Panc1 (cell line): Measurements from ENCODE around the gene PEAR1. TPM values are rescaled to one million over a fixed set of nuclear protein-coding genes. Genes with fewer than 3 reads are reported as not detected.

ENCODE experiments used
- ATAC-seq: fragments of 200-7000 bp; cut with Tn5 transposase; 2 replicates; pipeline ENCODE4 v1.9.1; 2020; ENCODE audit warnings: mild to moderate bottlenecking, moderate library complexity
- BruUV-seq: library from RNA; stranded (reverse); fragments of 400-500 nt; replicated peaks from 2 replicates; lab custom pipeline; 2021; lab: Mats Ljungman, UMichigan
- CTCF ChIA-PET: fragments of 300-600 bp; sonication (Branson Sonifier 250); formaldehyde crosslinking; loops from one replicate; lab custom pipeline; 2022; ENCODE audit warnings: antibody characterized with exemption; lab: Charles Lee
- POLR2A ChIA-PET: fragments of 300-600 bp; sonication (Branson Sonifier 250); formaldehyde crosslinking; loops from one replicate; lab custom pipeline; 2022; ENCODE audit warnings: antibody characterized with exemption; lab: Charles Lee
- DNase-seq: peaks from one replicate; pipeline ENCODE4 v3.0.0-alpha.2; 2010; ENCODE audit warnings: low read depth, low spot score
- H3K27ac ChIP-seq: 2 replicates; pipeline ENCODE4 v1.5.1; 2011; ENCODE audit warnings: mild to moderate bottlenecking, low read length, inconsistent platforms
- H3K27me3 ChIP-seq: fragments of 200-500 bp; sonication (Bioruptor generic); 2 replicates; pipeline ENCODE4 v1.6.0; 2014; ENCODE audit warnings: low read length, inconsistent platforms; ENCODE audit not compliant: control insufficient read depth, insufficient read depth
- H3K36me3 ChIP-seq: fragments of 200-500 bp; sonication (Bioruptor generic); 2 replicates; pipeline ENCODE4 v1.5.1; 2014; ENCODE audit warnings: inconsistent platforms, mild to moderate bottlenecking, low read length, moderate library complexity; ENCODE audit not compliant: control insufficient read depth, insufficient read depth
- H3K4me1 ChIP-seq: 2 replicates; pipeline ENCODE4 v1.5.1; 2011; ENCODE audit warnings: inconsistent platforms, mild to moderate bottlenecking, low read length, moderate library complexity; ENCODE audit not compliant: control insufficient read depth, insufficient read depth
- H3K4me3 ChIP-seq, 2 experiments: 2 replicates each; pipeline ENCODE4 v1.5.1; 2011 to 2012; ENCODE audit warnings: low read depth in 2 of 2, low read length in 2 of 2, mild to moderate bottlenecking in 2 of 2, inconsistent platforms in 1 of 2, moderate library complexity in 1 of 2
- H3K9me3 ChIP-seq: fragments of 200-500 bp; sonication (Bioruptor generic); 2 replicates; pipeline ENCODE4 v1.5.1; 2014; ENCODE audit warnings: low read depth, mild to moderate bottlenecking, inconsistent platforms, low read length, moderate library complexity; ENCODE audit not compliant: control insufficient read depth, insufficient read depth
- CTCF ChIP-seq: fragments of 450-650 bp; IDR thresholded peaks from 2 replicates; pipeline ENCODE4 v1.5.1; 2017; ENCODE audit warnings: mild to moderate bottlenecking
- POLR2AphosphoS5 ChIP-seq: IDR thresholded peaks from 2 replicates; pipeline ENCODE4 v1.6.1; 2012; ENCODE audit warnings: mild to moderate bottlenecking, low read depth, low read length, moderate library complexity
- REST ChIP-seq, 2 experiments: IDR thresholded peaks; 2 replicates each; pipeline ENCODE4 v1.6.1; 2011 to 2012; ENCODE audit warnings: low read depth in 2 of 2, control low read depth in 1 of 2, low read length in 1 of 2, mild to moderate bottlenecking in 1 of 2, moderate library complexity in 1 of 2; ENCODE audit not compliant: insufficient read depth in 1 of 2
- SIN3A ChIP-seq: IDR thresholded peaks from 2 replicates; pipeline ENCODE4 v1.6.1; 2012; ENCODE audit warnings: low read depth, mild to moderate bottlenecking, low read length, moderate library complexity, borderline replicate concordance; ENCODE audit not compliant: insufficient read depth
- TCF7L2 ChIP-seq: IDR thresholded peaks from 2 replicates; pipeline ENCODE4 v1.6.1; 2011; ENCODE audit warnings: mild to moderate bottlenecking, low read depth, low read length, inconsistent platforms
- in situ Hi-C: cut with HindIII; loops from 2 replicates; pipeline ENCODE4 v1.10.0; 2016; ENCODE audit warnings: low sequenced_read_pairs, low pct_unique_long_range_greater_than_20kb
- intact Hi-C: fragments of 100-400 bp; cut with micrococcal nuclease; formaldehyde crosslinking; loops from one replicate; pipeline ENCODE4 v1.10.0; 2022; ENCODE audit not compliant: unreplicated experiment
- total RNA-seq: library from RNA; stranded (reverse); gene quantifications from one replicate; pipeline ENCODE4 v1.2.1, GENCODE V29; 2021; ENCODE audit not compliant: unreplicated experiment

The PEAR1 gene
- total RNA-seq, 1 experiment from 2014 or later: 16.1 TPM

GRCh38 chr1:156865258-156865657 is 28.3 kb upstream of the PEAR1 start:
- H3K27me3 ChIP-seq: no peaks in the 10 kb centered on the region; the same call in 1 of the 2 replicates
- no peak for DNase-seq
- no peak overlapping the region for H3K27ac ChIP-seq
- ChIA-PET CTCF (no interaction called here), POLR2A (no interaction called here)
- H3K9me3 ChIP-seq: no peaks in the 10 kb centered on the region
- H3K36me3 ChIP-seq: no peaks in the 10 kb centered on the region
- intact Hi-C loops (loop anchor here (10.0 kb wide), 1 partner anchor 170 kb away; no protein-coding TSS in a partner anchor), in situ Hi-C loops (no loop called here)
- no peak for TF ChIP-seq CTCF
- no peak for TF ChIP-seq SIN3A
- TF ChIP-seq TCF7L2: no peak
- no peak for TF ChIP-seq REST (IDR thresholded peaks at IDR 0.05; ENCODE audit: insufficient read depth in 1 of 2, low read depth in 2 of 2, low read length in 1 of 2)
- no peak for TF ChIP-seq POLR2AphosphoS5
- H3K4me1 ChIP-seq: peaks cover 3% of the 10 kb centered on the region
- no peak for ATAC-seq
- no peak overlapping the region for H3K4me3 ChIP-seq
- BruUV-seq: no TSS peak

DNA sequence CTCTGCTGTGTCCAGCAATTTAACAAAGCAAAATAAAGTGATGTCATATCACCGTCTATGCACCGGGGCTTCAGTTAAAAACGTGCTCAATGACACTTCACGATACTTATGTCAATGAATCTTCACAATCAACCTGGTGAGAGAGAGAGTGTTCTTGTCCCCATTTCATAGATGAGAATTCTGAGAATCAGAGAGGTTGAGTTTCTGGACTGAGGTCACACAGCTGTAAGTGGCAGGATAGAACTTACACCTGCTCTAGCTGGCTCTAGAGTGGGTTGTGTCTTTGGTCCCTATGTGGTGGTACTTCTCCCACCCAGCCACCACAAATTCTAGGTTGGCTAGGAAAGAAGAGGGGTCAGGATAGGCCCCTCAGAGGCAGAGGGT is 27.7 kb upstream of the PEAR1 start:
- Histone ChIP-seq H3K4me3 (no peak overlapping the region), H3K4me1 (peaks cover 4% of the 10 kb centered on the region; the same call in 1 of the 2 replicates), H3K9me3 (no peaks in the 10 kb centered on the region), H3K36me3 (no peaks in the 10 kb centered on the region), H3K27ac (no peak overlapping the region), H3K27me3 (no peaks in the 10 kb centered on the region)
- BruUV-seq: no TSS peak
- ChIA-PET CTCF (no interaction called here), POLR2A (no interaction called here)
- intact Hi-C loops (loop anchor here (10.0 kb wide), 1 partner anchor 171 kb away; no protein-coding TSS in a partner anchor), in situ Hi-C loops (no loop called here)
- TF ChIP-seq TCF7L2: no peak
- TF ChIP-seq REST (IDR thresholded peaks at IDR 0.05; ENCODE audit: insufficient read depth in 1 of 2, low read depth in 2 of 2, low read length in 1 of 2): no peak
- TF ChIP-seq POLR2AphosphoS5: no peak
- TF ChIP-seq CTCF: no peak
- no peak for TF ChIP-seq SIN3A
- no peak for DNase-seq
- no peak for ATAC-seq
